ENCODE data around the gene DNAJC7.

Gene DNAJC7

DNA sequence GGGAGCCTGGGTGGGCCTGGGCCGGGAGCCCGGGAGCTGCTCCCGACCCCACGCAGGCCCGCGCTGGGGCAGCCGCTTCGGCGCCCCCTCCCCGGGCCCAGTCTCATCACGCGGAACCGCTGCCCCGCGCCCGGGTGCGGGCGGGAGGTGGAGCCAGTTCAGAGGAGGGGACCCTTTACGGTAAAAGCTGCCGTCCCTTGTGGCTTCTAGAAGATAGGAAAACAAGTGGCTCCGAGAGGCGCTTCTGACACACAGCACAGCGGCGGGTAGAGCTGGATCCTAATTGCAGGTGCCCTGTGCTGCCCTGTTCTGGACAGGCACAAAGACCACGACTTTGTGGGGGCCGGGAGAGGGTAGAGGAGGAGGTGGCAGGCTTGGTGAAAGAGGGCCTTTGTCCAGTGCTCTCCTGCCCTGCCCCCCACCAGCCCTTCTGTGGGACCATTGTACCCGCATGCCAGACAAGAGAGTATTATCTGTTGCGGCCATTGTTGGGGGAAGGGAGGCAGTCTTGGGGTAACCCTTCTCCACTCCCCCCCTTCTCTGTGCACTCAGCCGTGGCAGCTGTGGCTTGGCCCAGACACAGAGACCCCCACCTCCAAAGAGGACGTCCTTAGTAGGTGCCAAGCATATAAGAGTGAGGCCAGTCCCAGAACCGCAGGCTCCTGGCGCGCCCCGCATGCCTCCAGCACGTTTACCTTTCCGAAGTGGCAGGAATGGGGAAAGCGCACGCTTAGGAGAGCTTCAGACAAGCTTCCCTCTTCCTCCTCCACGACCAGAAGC is 49.9 kb downstream of the DNAJC7 start:
- POLR2A ChIA-PET: interaction anchor here (1.2 kb wide), 1 partner anchor 96 kb away, joined by 6 read pairs; no protein-coding TSS in a partner anchor
- peak overlapping the region; percentile 72 to 87 for H3K27ac ChIP-seq (ENCODE audit: insufficient read depth in 1 of 2, low read depth in 1 of 2, low read length in 2 of 2, poor library complexity in 1 of 2, severe bottlenecking in 2 of 2)
- DNase-seq: no peak
- H3K4me1 ChIP-seq (ENCODE audit: control extremely low read depth in 1 of 4, control insufficient read depth in 4 of 4, insufficient read depth in 4 of 4, low read length in 3 of 4): peaks cover 6 to 33% (median 22%) of the 10 kb centered on the region in 4 experiments
- CTCF ChIA-PET: interaction anchor here (0.7 to 8.7 kb wide), 5 partner anchors 8 to 146 kb away, joined by 3 to 79 read pairs (median 3); partner anchors contain the start of gene DHX58
- no peaks in the 10 kb centered on the region for H3K9me3 ChIP-seq (ENCODE audit: control extremely low read depth in 1 of 5, control insufficient read depth in 4 of 5, insufficient read depth in 2 of 5, low read depth in 1 of 5, low read length in 4 of 5)
- H3K36me3 ChIP-seq (ENCODE audit: control insufficient read depth in 4 of 4, insufficient read depth in 4 of 4, low read length in 3 of 4): peaks cover 3 to 31% (median 22%) of the 10 kb centered on the region in 4 experiments
- peak overlapping the region; percentile 72 to 86 (median 78) for H3K4me3 ChIP-seq (ENCODE audit: control insufficient read depth in 1 of 7, extremely low read depth in 1 of 7, insufficient read depth in 4 of 7, low read depth in 2 of 7, low read length in 6 of 7)
- WGBS (ENCODE audit: insufficient coverage): 33% methylated on average over 31 of the region's 39 CpGs
- no peaks in the 10 kb centered on the region for H3K27me3 ChIP-seq (replicated peaks in 2 of 5; ENCODE audit: control insufficient read depth in 4 of 5, insufficient read depth in 5 of 5, low read length in 4 of 5)

DNA sequence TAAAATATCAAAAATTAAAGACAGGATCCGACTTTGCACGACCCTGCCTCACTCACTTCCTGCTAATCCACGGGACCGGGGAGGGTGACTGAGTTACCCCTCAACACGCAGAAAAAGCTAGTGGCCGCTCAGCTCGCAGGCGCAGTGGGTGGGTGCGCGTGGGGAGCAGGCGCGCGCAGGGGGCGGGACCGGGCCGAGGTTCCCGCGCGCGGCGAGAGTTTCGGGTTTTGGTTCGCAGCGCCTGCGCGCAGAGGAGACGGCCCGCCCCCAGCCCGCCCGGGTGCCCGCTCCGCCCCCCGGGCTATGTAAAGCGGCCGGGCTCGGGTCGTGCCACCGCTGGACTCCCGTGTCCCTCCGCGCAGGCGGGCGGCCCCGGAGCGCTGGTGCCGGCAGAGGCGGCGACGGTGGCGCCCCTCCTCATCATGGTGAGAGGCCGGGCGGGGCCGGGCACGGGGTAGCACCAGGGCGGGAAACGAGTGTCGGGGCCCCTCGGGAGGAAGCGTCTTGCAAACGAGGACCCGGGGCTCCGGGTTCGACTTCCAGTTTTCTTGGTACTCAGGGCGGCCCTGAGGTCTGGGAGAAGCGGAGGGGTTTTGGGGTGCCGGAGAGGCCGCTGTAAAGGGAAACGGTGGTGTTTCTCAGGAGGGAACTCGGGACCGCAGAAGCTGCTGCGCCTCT is 50.6 kb downstream of the DNAJC7 start, which contains the start of gene CNP:
TSS of gene CNP (plus strand) at position 333 of the 678 bp plus-strand sequence. CDS start at position 423, 90 bp downstream.
- Histone ChIP-seq H3K4me1 (ENCODE audit: control extremely low read depth in 1 of 4, control insufficient read depth in 4 of 4, insufficient read depth in 4 of 4, low read length in 3 of 4) (peaks cover 6 to 33% (median 22%) of the 10 kb centered on the region in 4 experiments), H3K4me3 (ENCODE audit: control insufficient read depth in 1 of 7, extremely low read depth in 1 of 7, insufficient read depth in 4 of 7, low read depth in 2 of 7, low read length in 6 of 7) (peak within 1 kb of the TSS; percentile 72 to 86 (median 78)), H3K27me3 (replicated peaks in 2 of 5; ENCODE audit: control insufficient read depth in 4 of 5, insufficient read depth in 5 of 5, low read length in 4 of 5) (no peaks in the 10 kb centered on the region), H3K36me3 (ENCODE audit: control insufficient read depth in 4 of 4, insufficient read depth in 4 of 4, low read length in 3 of 4) (peaks cover 1 to 24% (median 15%) of the 10 kb centered on the region in 4 experiments), H3K27ac (ENCODE audit: insufficient read depth in 1 of 2, low read depth in 1 of 2, low read length in 2 of 2, poor library complexity in 1 of 2, severe bottlenecking in 2 of 2) (peak within 1 kb of the TSS; percentile 72 to 87), H3K9me3 (ENCODE audit: control extremely low read depth in 1 of 5, control insufficient read depth in 4 of 5, insufficient read depth in 2 of 5, low read depth in 1 of 5, low read length in 4 of 5) (no peaks in the 10 kb centered on the region)
- DNase-seq: peak; percentile 92 to 96 (median 94)
- 0% methylated on average over 27 of the region's 71 CpGs for WGBS (ENCODE audit: insufficient coverage)
- ChIA-PET POLR2A (interaction anchor here (1.2 to 1.3 kb wide), 2 partner anchors 97 to 146 kb away, joined by 3 to 6 read pairs; partner anchors contain the start of gene DHX58), CTCF (interaction anchor here (0.7 to 8.7 kb wide), 7 partner anchors 11 to 228 kb away, joined by 3 to 79 read pairs (median 4); partner anchors contain the start of genes DHX58 and GHDC)

DNA sequence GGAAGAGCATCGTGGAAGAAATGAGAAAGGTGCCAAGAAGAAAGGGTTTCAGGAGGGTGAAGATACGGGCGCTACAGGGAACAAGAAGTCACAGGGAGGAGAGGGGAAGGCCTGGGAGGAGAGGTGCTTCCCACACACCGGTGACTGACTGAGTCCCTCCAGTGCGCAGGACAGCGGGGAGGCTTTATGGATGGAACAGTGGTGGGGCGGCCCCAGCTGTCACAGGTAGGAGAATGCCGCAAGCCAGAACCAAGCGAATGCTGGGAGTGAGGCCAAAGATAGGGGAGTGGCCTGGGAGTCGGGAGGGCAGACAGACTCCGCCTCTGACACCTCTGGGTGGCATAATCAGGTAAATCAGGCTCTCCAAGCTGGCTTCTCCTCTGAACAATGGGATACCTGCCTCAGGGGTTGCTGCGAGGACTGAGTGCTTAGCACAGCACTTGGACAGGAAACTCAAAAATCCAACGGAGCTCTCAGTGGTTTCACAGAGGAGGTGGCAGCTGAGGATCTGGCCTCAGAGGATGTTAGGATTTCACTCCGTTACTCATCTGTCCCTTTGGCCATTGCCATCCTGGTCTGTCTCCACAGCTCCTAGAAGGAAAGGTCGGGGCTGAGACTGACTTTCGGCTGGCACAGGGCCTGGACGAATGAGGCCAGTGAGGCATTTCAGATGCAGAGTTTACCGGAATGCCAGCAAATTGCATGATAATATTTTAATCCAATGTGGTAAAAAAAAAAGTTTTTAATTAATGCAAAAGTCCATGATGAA is 51.4 kb downstream of the DNAJC7 start:
- CTCF ChIA-PET: interaction anchor here (0.6 to 8.7 kb wide), 16 partner anchors 8 to 229 kb away, joined by 3 to 79 read pairs (median 4); partner anchors contain the start of genes DHX58, DNAJC7 and GHDC
- Histone ChIP-seq H3K4me3 (ENCODE audit: control insufficient read depth in 1 of 7, extremely low read depth in 1 of 7, insufficient read depth in 4 of 7, low read depth in 2 of 7, low read length in 6 of 7) (peak overlapping the region; percentile 38 to 86 (median 78)), H3K36me3 (ENCODE audit: control insufficient read depth in 4 of 4, insufficient read depth in 4 of 4, low read length in 3 of 4) (peaks cover 0 to 20% (median 12%) of the 10 kb centered on the region in 4 experiments), H3K27me3 (replicated peaks in 2 of 5; ENCODE audit: control insufficient read depth in 4 of 5, insufficient read depth in 5 of 5, low read length in 4 of 5) (no peaks in the 10 kb centered on the region), H3K4me1 (ENCODE audit: control extremely low read depth in 1 of 4, control insufficient read depth in 4 of 4, insufficient read depth in 4 of 4, low read length in 3 of 4) (peaks cover 6 to 31% (median 22%) of the 10 kb centered on the region in 4 experiments), H3K27ac (ENCODE audit: insufficient read depth in 1 of 2, low read depth in 1 of 2, low read length in 2 of 2, poor library complexity in 1 of 2, severe bottlenecking in 2 of 2) (peak overlapping the region; percentile 42 to 80), H3K9me3 (ENCODE audit: control extremely low read depth in 1 of 5, control insufficient read depth in 4 of 5, insufficient read depth in 2 of 5, low read depth in 1 of 5, low read length in 4 of 5) (no peaks in the 10 kb centered on the region)
- POLR2A ChIA-PET: interaction anchor here (1.3 kb wide), 1 partner anchor 146 kb away, joined by 3 read pairs; the partner anchor contains the start of gene DHX58
- under 1% methylated on average over 15 of the region's 18 CpGs for WGBS (ENCODE audit: insufficient coverage)
- DNase-seq: peak; percentile 29 to 51 (median 51)

DNA sequence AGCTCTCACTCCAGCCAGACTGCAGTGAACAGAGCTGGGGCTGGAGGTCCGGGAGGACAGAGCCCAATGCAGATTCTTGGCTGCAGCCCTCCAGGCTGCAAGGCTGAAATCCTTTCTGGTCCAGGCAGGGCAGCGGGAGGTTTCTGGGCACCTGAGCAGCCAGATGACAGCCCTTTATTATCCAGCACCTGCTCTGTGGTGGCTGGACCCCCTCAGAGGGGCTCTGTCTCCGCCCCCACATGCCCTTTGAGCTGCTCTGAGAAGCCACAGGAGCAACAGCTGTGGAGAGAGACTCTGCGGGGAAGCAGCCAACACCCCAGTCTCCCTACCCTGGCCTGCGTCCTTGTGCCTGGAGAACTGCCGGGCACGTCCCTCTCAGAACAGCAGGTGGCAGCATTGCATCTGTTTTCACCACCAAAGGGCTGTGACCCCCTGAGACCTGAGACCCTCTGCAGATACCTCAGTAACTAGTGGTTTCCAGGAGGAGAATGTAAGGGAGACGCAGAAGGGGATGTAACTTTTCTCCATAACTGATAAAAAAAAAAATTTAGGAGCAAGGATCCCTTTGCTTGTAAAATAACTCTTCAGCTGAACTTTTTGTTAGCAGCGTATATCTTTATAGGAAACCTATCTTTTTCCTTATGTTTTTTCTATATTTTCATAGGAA is 54.3 kb downstream of the DNAJC7 start:
- peaks cover 6 to 31% (median 22%) of the 10 kb centered on the region in 4 experiments for H3K4me1 ChIP-seq (ENCODE audit: control extremely low read depth in 1 of 4, control insufficient read depth in 4 of 4, insufficient read depth in 4 of 4, low read length in 3 of 4)

DNA sequence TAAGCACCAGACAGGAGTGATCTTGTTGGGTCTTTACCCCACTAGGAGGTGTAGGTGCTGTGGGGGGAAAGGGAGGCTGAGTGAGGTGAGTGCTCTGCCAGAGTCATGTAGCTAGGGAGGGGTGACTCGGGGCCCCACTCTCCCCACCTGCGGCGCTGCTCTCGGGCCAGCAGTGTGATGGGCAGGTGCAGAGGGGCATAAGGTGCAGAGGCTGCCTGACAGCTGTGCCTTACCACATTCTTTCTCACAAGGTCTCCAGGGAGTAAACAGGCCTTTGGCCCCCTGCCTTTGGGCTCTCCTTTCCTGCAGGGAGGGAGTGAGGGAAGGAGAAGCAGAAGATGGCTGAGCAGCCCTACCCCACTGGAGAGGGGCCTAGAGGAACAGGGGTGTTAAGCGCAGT is 55.1 kb downstream of the DNAJC7 start:
- Histone ChIP-seq H3K9me3 (ENCODE audit: control extremely low read depth in 1 of 5, control insufficient read depth in 4 of 5, insufficient read depth in 2 of 5, low read depth in 1 of 5, low read length in 4 of 5) (no peaks in the 10 kb centered on the region), H3K27me3 (replicated peaks in 2 of 5; ENCODE audit: control insufficient read depth in 4 of 5, insufficient read depth in 5 of 5, low read length in 4 of 5) (no peaks in the 10 kb centered on the region), H3K36me3 (ENCODE audit: control insufficient read depth in 4 of 4, insufficient read depth in 4 of 4, low read length in 3 of 4) (no peaks in the 10 kb centered on the region), H3K4me1 (ENCODE audit: control extremely low read depth in 1 of 4, control insufficient read depth in 4 of 4, insufficient read depth in 4 of 4, low read length in 3 of 4) (peaks cover 6 to 30% (median 19%) of the 10 kb centered on the region in 4 experiments), H3K4me3 (ENCODE audit: control insufficient read depth in 1 of 7, extremely low read depth in 1 of 7, insufficient read depth in 4 of 7, low read depth in 2 of 7, low read length in 6 of 7) (no peak overlapping the region), H3K27ac (ENCODE audit: insufficient read depth in 1 of 2, low read depth in 1 of 2, low read length in 2 of 2, poor library complexity in 1 of 2, severe bottlenecking in 2 of 2) (no peak overlapping the region)
- CTCF ChIA-PET: interaction anchor here (0.9 to 8.7 kb wide), 15 partner anchors 15 to 225 kb away, joined by 3 to 79 read pairs (median 3); partner anchors contain the start of genes DHX58, KAT2A, NKIRAS2 and ODAD4
- no peak for DNase-seq
- POLR2A ChIA-PET: interaction anchor here (0.7 kb wide), 1 partner anchor 1020 kb away, joined by 3 read pairs; no protein-coding TSS in a partner anchor
- WGBS (ENCODE audit: insufficient coverage): 96% methylated on average over 3 of the region's 5 CpGs

More for the DNA sequence above, 54.3 kb downstream of the DNAJC7 start:
- H3K27me3 ChIP-seq (replicated peaks in 2 of 5; ENCODE audit: control insufficient read depth in 4 of 5, insufficient read depth in 5 of 5, low read length in 4 of 5): no peaks in the 10 kb centered on the region
- no peak overlapping the region for H3K27ac ChIP-seq (ENCODE audit: insufficient read depth in 1 of 2, low read depth in 1 of 2, low read length in 2 of 2, poor library complexity in 1 of 2, severe bottlenecking in 2 of 2)
- peaks cover 0 to under 1% (median under 1%) of the 10 kb centered on the region in 4 experiments for H3K36me3 ChIP-seq (ENCODE audit: control insufficient read depth in 4 of 4, insufficient read depth in 4 of 4, low read length in 3 of 4)
- POLR2A ChIA-PET: no interaction called here
- CTCF ChIA-PET: interaction anchor here (0.5 to 8.7 kb wide), 23 partner anchors 13 to 472 kb away, joined by 3 to 79 read pairs (median 3); partner anchors contain the start of genes DHX58, DNAJC7, KAT2A and NKIRAS2
- no peaks in the 10 kb centered on the region for H3K9me3 ChIP-seq (ENCODE audit: control extremely low read depth in 1 of 5, control insufficient read depth in 4 of 5, insufficient read depth in 2 of 5, low read depth in 1 of 5, low read length in 4 of 5)
- DNase-seq: peak; percentile 72 to 80 (median 74)
- no peak overlapping the region for H3K4me3 ChIP-seq (ENCODE audit: control insufficient read depth in 1 of 7, extremely low read depth in 1 of 7, insufficient read depth in 4 of 7, low read depth in 2 of 7, low read length in 6 of 7)
- 17% methylated on average over 6 of the region's 9 CpGs for WGBS (ENCODE audit: insufficient coverage)

Data from common myeloid progenitor, CD34-positive (primary cell).